Stimulated activated CD4-positive, alpha-beta T cell treated with anti-CD3 and anti-CD28 coated beads, Interleukin-1b, Interleukin-23, amount 100 ng/mL, for 1 hour (primary cell): ENCODE results near the gene DGKI.

Experiments used
- DNase-seq, 2 donors: peaks; one replicate each; pipeline ENCODE4 v3.0.0-alpha.2; 2020; ENCODE audit warnings: low read depth in 2 of 2

DGKI gene

GRCh38 chr7:137871170-137871915 is 24.6 kb upstream of the DGKI start:
- DNase-seq: no peak

DNA sequence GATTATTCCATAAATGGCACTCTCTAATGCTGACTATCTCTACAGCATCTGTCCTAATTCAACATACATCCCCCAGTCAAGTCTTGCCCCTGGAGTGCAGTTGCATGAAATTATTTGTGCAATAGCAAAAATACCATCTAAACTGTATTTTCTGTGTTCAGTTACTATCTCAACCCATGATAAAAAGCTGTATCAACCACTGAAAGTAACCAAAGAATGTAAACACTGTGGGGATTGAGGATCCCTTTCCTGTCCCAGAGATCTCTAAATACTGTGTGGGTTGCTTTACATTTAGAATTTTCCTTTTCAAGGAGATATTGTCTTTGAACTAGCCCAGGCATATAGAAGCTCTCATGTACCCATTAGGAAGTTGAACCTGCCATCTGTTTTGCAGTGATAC is 23.9 kb upstream of the DGKI start:
- no peak for DNase-seq

DNA sequence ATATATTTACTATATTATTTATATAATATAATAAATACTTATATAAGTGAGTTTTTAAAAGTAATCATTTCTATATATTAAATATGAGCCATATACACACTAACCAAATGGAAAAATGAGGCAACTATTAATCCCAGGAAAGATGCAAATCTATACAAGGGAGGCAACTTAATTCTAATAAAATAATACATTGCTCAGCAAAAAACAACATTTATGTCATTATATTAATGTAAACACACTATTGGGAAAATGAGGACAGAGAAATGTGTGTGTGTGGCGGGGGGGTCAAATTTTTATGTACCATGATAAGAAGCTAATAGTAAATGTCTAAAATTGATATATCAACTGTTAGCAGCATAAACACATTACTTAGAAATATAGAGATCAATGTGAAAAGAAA is 23.3 kb upstream of the DGKI start:
- no peak for DNase-seq

DNA sequence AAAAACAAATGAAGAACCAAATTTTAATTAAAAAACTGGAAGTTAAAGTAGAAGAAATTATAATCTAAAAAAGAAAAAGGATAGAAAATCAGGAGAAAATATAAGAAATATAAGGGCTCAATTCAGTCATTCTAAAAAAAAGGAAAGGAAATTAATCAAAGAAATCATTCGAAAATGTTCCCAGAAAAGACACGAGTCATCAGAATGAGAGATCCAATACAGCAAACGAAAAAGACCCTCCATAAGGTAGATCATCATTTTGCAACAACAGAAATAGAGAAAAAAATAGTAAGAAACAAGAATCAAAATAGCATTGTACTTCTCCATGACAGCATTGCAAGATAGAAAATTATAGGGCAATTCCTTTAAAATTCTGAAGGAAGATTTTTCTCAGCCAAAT is 22.5 kb upstream of the DGKI start:
- DNase-seq: no peak

- DNase-seq: no peak
Measured at GRCh38 chr7:137867289-137867688, 20.5 kb upstream of the DGKI start.

- no peak for DNase-seq
Measured at GRCh38 chr7:137865764-137866163, 19.0 kb upstream of the DGKI start.

DNA sequence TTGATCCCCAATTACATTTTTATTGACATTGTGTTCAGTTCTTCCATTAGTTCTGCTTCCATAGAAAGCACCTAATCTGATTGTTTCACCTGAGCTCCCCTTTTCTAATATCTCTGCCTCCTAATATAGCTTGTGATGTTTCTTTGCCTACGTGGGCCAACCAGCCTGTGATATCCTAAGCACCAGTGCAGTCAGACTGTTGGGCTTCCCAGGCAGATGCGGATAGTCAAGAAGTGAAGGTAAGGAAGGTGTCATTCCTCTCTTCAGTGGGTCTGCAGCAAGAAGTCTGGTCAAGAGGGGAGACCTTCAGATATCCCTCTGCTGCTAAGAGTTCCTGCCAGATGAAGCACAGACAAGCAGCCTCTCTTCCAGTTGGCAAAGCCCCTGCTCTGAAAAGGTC is 16.2 kb upstream of the DGKI start:
- no peak for DNase-seq

DNA sequence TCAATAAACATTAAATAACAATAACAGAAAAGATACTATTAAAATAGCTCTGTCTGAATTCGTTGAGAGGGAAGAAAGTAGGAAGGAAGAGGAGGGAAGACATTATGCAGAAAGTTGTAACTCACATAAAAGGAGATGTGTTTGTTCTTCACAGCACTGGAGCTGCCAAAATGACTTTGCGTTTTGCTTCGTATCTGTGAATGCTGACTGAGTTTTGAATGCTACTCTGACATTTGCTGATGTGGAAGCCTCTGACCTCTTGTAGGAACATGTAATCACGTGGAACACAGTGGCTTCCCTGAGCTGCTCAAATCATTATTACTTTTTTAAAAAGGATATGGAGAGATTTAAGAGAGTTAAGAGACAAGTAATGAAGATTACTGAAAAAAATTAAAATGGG is 15.6 kb upstream of the DGKI start:
- no peak for DNase-seq

DNA sequence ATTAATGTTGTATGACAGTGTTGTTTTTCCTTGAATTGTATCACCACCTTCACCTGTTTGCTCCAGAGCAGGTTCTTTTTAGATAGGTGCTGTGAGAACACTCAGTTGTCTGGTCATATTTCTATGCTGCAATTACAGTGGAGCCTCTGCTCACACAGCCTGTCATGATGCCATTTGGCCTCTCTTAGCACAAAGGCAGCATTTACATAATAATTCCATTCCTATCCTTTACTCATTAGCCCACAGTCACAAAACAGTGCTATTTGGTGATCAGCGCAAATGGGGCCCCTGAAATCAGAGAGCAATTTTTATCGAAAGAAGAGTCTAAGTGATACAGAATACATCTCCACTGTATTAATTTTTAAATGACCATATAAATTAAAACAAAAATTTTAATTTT is 13.8 kb upstream of the DGKI start:
- DNase-seq: no peak

DNA sequence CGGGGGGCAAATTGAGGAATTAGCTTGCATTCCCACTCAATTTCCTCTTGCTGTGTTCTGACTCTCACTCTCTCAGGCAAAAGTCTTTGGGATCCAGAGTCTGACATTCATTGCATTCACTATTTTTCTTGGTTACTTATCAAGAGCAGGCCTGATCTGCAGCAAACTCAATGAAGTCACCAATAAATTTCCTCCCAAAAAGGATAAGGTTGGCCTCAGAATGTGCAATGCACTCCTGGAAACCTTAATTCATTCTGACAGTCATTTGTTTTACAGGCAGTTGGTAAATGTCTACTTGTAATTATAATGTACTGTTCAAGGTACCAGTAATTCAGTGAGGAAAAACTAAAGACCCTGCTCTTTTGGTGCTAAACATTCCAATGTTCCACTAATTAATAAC is 6.3 kb upstream of the DGKI start:
- no peak for DNase-seq

DNA sequence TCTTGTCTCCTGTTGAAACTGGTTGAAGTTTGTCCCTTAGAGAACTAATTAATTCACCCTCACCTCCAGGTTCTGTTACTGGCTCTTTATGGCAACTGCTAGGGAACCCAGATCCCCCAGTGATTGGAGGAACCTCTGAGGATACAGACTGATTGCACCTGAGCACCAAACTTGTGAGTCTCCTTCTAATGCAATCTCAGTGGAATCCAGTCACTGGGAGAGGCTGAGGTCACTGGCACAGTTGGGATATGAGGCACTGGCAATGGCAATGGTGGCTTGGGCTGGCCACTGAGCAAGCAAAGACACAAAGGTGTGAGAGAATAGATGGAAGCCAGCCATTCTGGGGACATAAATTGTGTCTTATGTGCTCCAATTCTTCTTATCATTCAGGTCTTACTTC is 5.3 kb upstream of the DGKI start:
- DNase-seq: no peak

- no peak for DNase-seq
Measured at GRCh38 chr7:137850972-137851945, 4.5 kb upstream of the DGKI start.

DNA sequence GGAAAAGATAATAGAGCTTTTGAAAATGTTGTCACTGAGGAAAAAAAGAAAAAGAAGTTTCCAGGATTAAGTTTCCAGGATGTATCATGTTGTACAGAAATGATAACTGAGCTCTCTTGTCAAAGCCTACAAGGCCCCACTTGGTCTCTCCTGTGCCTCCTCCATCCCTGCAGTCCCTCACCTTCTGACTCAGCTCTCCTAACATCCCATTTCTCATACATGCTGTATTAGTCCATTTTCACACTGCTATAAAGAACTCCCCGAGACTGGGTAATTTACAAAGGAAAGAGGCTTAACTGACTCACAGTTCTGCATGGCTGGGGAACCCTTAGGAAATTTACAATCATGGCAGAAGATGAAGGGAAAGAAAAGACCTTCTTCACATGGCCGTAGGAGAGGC is 3.8 kb upstream of the DGKI start:
- no peak for DNase-seq

DNA sequence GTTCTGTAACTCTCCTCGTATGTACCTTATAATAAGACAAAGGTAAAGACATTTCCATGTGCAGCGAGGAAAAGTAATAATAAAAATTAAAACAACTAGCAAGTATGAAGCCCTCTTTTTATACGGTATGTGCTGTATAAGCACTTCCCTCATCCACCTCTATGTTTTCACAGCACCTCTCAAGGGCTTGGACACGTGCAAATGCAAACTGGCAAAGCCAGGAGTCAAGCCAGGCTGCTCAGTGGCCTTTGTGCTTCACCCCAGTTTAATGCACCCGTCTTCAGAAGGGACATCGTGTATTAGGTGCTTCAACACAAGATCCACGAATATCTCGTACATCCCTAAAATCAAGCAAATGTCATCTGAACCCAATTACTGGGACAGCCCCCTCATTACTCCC is 1.3 kb upstream of the DGKI start:
- DNase-seq: no peak

DNA sequence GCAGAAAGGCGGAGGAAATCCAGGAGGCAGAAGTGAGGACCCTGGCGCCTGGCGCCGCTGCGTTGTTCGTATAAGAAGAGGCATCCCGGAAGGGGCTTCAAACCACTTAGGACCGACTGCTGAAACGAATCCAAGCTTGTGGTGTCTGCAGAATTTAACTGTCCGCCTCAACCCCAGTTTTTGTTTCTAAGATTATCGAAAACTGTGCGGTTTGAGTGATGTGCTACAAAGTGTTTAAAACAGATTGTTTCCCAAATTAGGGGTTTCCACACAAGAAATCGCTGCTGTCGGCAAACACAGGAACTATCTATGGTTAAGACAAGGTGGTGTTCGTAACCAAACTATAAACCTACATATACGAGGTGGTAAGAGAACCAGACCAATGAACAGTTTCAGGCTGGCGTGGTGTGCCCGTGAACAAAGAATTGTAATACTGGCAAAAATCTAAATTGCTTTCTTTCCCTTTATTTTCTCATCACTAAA is 835 bp upstream of the DGKI start:
- DNase-seq: no peak

- no peak for DNase-seq
Measured at GRCh38 chr7:137846549-137846826, 286 bp downstream of the DGKI start.

DNA sequence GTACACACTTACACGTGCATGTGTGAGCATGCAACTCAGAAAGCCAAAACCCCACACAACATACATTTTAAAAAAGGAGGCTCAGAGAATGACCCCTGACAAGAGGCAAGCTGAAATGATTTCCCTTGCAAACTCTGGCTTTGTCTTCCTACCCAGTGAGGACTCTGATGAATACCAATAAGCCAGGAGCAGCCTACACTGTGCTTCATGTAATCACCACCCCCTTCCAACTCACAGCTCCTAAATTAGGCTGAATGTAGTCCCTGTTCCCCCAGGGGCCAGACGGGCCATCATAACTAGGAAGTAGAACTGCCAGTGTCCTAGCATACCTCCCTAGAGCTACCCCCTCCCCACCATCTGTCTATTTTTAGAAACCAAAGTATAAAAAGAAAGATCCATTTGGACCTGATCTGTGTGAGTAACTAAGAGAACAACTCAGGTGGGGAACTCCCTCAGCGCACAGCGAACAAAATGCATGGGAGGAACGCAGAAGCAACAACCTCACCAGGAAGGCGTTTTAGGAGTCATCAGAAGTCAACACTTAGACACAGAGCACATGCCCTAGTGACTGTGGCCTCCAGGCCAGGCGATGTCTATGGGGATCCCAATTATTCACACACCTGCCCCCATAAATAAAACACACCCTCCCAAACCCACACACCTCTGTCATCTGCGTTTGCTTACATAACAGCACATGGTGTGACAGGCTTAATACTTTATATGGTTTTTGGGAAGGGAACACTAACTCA is 1.9 kb downstream of the DGKI start:
- DNase-seq: no peak

GRCh38 chr7:137839903-137840779 is 6.6 kb downstream of the DGKI start:
- DNase-seq: no peak

DNA sequence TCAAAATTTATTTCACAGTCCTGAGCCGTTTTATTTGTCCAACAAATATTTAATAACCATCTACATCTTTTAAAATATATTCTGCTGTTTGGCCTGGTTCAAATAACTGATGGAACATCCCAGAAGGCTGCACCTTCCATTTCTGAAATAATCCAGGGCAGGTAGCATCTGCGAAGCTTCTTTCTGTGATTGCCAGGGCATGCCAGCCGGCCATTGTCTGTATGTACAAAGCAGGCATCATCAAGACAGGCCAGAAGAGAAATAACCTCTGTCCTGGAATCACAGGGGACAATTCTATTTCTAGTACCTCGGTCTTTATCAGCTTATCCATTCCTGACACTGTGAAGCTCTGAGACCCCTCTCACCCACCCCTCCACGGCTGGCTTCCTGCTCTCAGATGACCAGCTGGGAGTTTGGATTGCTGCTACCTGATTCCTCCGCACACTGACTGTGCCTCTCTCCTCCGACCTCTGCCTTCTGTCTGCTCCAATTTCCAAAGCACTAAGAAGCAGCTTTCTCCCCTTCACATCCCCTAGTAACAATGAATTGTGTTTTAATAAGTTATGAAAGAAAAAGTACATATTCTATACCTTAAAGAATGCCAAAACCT is 8.0 kb downstream of the DGKI start:
- DNase-seq: no peak

DNA sequence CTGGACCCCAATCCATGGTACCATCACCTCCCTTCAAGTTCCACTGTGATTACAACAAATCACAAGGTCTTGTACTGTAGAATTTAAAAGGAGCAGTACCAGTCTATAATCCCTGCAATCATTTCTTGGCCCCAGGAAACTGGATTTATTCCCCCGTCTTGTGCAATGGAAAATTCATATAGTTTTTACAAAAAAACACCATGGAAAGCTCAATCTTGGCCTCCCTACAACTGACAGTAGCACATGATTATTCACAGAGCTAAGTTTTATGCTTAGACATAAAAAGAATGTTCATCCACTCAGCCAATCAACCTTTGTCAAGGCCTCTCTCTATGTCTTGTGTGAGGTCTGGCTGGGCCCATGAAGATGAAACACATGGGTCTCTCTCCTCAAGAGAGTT is 10.2 kb downstream of the DGKI start:
- DNase-seq: no peak

- no peak for DNase-seq
Measured at GRCh38 chr7:137836113-137836509, 10.7 kb downstream of the DGKI start.
